Breast epithelium (tissue), 4 donors: Measurements from ENCODE around the gene ABCC4. TPM values are rescaled to one million over a fixed set of nuclear protein-coding genes. Genes with fewer than 3 reads are reported as not detected.

Experiments used
- DNase-seq, 2 donors: peaks; one replicate each; pipeline ENCODE4 v3.0.0-alpha.2; 2019; ENCODE audit warnings: low spot score in 2 of 2
- H3K27ac ChIP-seq, 2 donors: fragments of 200-600 bp; sonication (generic) in 1 of 2; one replicate each; pipeline ENCODE4 v1.5.1; 2016 to 2019; ENCODE audit warnings: mild to moderate bottlenecking in 1 of 2
- H3K27me3 ChIP-seq, 2 donors: fragments of 200-600 bp; sonication (generic) in 1 of 2; one replicate each; pipeline versions ENCODE4 v1.5.1 to v1.6.0; 2017 to 2019; ENCODE audit warnings: control low read depth in 1 of 2, mild to moderate bottlenecking in 1 of 2
- H3K36me3 ChIP-seq: fragments of 200-600 bp; one replicate; pipeline ENCODE4 v1.5.1; 2019
- H3K4me1 ChIP-seq, 2 donors: fragments of 200-600 bp; sonication (generic); one replicate each; pipeline ENCODE4 v1.5.1; 2016 to 2019; ENCODE audit warnings: control low read depth in 1 of 2
- H3K4me3 ChIP-seq, 3 donors: fragments of 200-600 bp; sonication (generic); 1 replicate in 2 of 3; 2 replicates in 1 of 3; pipeline ENCODE4 v1.5.1; 2016 to 2019; ENCODE audit warnings: mild to moderate bottlenecking in 3 of 3, moderate library complexity in 2 of 3
- H3K9me3 ChIP-seq, 2 donors: fragments of 200-600 bp; sonication (generic) in 1 of 2; one replicate each; pipeline ENCODE4 v1.5.1; 2016 to 2019; ENCODE audit warnings: control low read depth in 1 of 2
- CTCF ChIP-seq, 3 donors: fragments of 450-650 bp; IDR thresholded peaks; one replicate each; pipeline ENCODE4 v1.5.1; 2016 to 2017; ENCODE audit warnings: antibody characterized with exemption in 3 of 3, mild to moderate bottlenecking in 3 of 3, moderate library complexity in 3 of 3
- POLR2A ChIP-seq: fragments of 450-650 bp; IDR thresholded peaks from one replicate; pipeline ENCODE4 v1.6.1; 2016; ENCODE audit warnings: antibody characterized with exemption, mild to moderate bottlenecking, moderate library complexity
- POLR2AphosphoS5 ChIP-seq, 3 donors: sonication (generic); formaldehyde crosslinking; IDR thresholded peaks; one replicate each; pipeline ENCODE4 v1.6.1; 2017; ENCODE audit warnings: antibody characterized with exemption in 3 of 3
- intact Hi-C: fragments of 100-400 bp; cut with DNase I; formaldehyde crosslinking; loops from one replicate; pipeline ENCODE4 v1.15.1; 2023; ENCODE audit warnings: low total_unique reads
- total RNA-seq, 3 donors: library from RNA; depleted of rRNA; stranded (reverse); fragments of >200 nt; gene quantifications; one replicate each; pipeline ENCODE4 v1.1.0, GENCODE V29; 2016

Gene ABCC4
- total RNA-seq, 3 donors from 2014 or later, result 4.1 to 6.2 (median 4.5) TPM

GRCh38 chr13:95049772-95050171, 251.5 kb downstream of the ABCC4 start:
- TF ChIP-seq POLR2AphosphoS5 (IDR thresholded peaks at IDR 0.05), result no peak
- TF ChIP-seq POLR2A, result no peak
- no peak for TF ChIP-seq CTCF (IDR thresholded peaks at IDR 0.05)
- Histone ChIP-seq H3K27me3 (no peaks in the 10 kb centered on the region), H3K4me1 (no peaks in the 10 kb centered on the region), H3K9me3 (no peaks in the 10 kb centered on the region), H3K36me3 (no peaks in the 10 kb centered on the region), H3K27ac (no peak overlapping the region), H3K4me3 (no peak overlapping the region)
- intact Hi-C loops, result no loop called here
- DNase-seq, result no peak

- no peaks in the 10 kb centered on the region for H3K9me3 ChIP-seq
- no peak for DNase-seq
- no peaks in the 10 kb centered on the region for H3K27me3 ChIP-seq
- H3K36me3 ChIP-seq, result no peaks in the 10 kb centered on the region
- no peaks in the 10 kb centered on the region for H3K4me1 ChIP-seq
- no peak for TF ChIP-seq CTCF (IDR thresholded peaks at IDR 0.05)
- no peak for TF ChIP-seq POLR2AphosphoS5 (IDR thresholded peaks at IDR 0.05)
- TF ChIP-seq POLR2A, result no peak
- no peak overlapping the region for H3K27ac ChIP-seq
- H3K4me3 ChIP-seq, result no peak overlapping the region
- intact Hi-C loops, result no loop called here
Measured at GRCh38 chr13:95044452-95045205, 256.6 kb downstream of the ABCC4 start.

GRCh38 chr13:95039415-95039814, 261.8 kb downstream of the ABCC4 start:
- no peak for TF ChIP-seq CTCF (IDR thresholded peaks at IDR 0.05)
- no peak for TF ChIP-seq POLR2AphosphoS5 (IDR thresholded peaks at IDR 0.05)
- no peak for TF ChIP-seq POLR2A
- Histone ChIP-seq H3K27ac (no peak overlapping the region), H3K27me3 (no peaks in the 10 kb centered on the region), H3K4me1 (no peaks in the 10 kb centered on the region), H3K9me3 (no peaks in the 10 kb centered on the region), H3K36me3 (no peaks in the 10 kb centered on the region), H3K4me3 (no peak overlapping the region)
- no peak for DNase-seq
- intact Hi-C loops, result no loop called here

DNA sequence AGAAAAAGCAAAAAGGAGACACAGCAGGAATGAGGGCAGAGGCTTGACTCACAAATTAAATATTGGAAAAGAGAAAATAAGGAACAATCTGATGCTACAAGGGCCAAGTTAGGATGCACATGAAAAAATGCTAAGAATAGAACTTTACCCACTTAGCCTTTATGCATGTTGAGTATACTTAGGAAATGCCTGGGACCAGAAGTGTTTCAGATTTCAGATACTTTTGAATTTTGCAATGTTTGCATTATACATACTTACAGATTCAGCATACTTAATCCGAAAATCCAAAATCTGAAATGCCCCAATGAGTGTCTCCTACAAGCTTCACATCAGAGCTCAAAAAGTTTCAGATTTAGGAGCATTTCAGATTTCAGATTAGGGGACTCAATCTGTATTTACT, 262.3 kb downstream of the ABCC4 start:
- H3K36me3 ChIP-seq, result no peaks in the 10 kb centered on the region
- H3K27ac ChIP-seq, result no peak overlapping the region
- no peak for DNase-seq
- no peaks in the 10 kb centered on the region for H3K27me3 ChIP-seq
- H3K4me1 ChIP-seq, result no peaks in the 10 kb centered on the region
- H3K9me3 ChIP-seq, result no peaks in the 10 kb centered on the region
- TF ChIP-seq CTCF (IDR thresholded peaks at IDR 0.05), result no peak
- no peak for TF ChIP-seq POLR2A
- no peak for TF ChIP-seq POLR2AphosphoS5 (IDR thresholded peaks at IDR 0.05)
- intact Hi-C loops, result no loop called here
- no peak overlapping the region for H3K4me3 ChIP-seq

- no peaks in the 10 kb centered on the region for H3K36me3 ChIP-seq
- intact Hi-C loops, result no loop called here
Measured at GRCh38 chr13:95035311-95036109, 265.7 kb downstream of the ABCC4 start.

More at GRCh38 chr13:95035311-95036109, 265.7 kb downstream of the ABCC4 start:
- no peaks in the 10 kb centered on the region for H3K9me3 ChIP-seq
- H3K4me3 ChIP-seq, result no peak overlapping the region
- H3K4me1 ChIP-seq, result no peaks in the 10 kb centered on the region
- TF ChIP-seq CTCF (IDR thresholded peaks at IDR 0.05) (no peak), POLR2A (no peak), POLR2AphosphoS5 (IDR thresholded peaks at IDR 0.05) (no peak)
- no peaks in the 10 kb centered on the region for H3K27me3 ChIP-seq
- no peak overlapping the region for H3K27ac ChIP-seq
- no peak for DNase-seq
